ENCODE data around the gene APBA2.

DNA sequence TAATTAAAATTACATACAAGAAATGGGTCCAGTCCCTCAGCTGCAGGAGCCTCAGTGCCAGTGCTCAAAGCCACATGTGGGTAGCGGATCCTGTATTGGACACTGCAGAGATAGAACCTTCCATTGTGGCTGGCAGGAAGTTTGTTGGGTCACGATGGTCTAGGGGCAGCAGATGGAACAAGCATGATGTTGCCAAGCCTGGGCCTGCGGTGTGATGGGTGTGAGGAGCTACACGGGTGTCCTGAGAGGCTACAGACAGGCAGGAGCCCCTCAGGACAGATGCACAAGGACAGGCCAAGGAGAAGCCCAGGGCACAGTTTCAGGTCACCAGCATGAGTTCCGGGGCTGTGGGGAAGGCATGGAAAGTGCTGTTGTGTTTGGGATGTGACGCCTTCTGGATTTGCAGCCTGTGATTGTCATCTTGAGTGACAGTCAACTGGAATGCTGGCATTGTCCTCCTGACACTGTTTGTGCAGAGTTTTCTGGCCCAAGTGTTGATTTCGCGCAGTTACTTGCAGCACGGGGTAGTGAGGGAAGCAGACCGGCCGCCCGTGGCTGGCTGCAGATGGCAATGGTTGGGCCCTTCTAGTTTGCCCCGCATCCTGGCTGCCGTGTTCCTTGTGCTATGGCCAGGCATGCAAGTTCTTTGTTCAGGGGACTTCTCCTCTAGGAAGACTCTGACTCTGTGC, 206.7 kb downstream of the APBA2 start:
- TF ChIP-seq, protein P1, sequence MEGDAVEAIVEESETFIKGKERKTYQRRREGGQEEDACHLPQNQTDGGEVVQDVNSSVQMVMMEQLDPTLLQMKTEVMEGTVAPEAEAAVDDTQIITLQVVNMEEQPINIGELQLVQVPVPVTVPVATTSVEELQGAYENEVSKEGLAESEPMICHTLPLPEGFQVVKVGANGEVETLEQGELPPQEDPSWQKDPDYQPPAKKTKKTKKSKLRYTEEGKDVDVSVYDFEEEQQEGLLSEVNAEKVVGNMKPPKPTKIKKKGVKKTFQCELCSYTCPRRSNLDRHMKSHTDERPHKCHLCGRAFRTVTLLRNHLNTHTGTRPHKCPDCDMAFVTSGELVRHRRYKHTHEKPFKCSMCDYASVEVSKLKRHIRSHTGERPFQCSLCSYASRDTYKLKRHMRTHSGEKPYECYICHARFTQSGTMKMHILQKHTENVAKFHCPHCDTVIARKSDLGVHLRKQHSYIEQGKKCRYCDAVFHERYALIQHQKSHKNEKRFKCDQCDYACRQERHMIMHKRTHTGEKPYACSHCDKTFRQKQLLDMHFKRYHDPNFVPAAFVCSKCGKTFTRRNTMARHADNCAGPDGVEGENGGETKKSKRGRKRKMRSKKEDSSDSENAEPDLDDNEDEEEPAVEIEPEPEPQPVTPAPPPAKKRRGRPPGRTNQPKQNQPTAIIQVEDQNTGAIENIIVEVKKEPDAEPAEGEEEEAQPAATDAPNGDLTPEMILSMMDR (IDR thresholded peaks at IDR 0.05) = no peak
- no peak for TF ChIP-seq POLR2A (IDR thresholded peaks at IDR 0.05)
